ENCODE results near the gene TMEM235.
A peak's percentile ranks its signal among the peaks of the same experiment; 100 is the strongest.

TMEM235 gene

DNA sequence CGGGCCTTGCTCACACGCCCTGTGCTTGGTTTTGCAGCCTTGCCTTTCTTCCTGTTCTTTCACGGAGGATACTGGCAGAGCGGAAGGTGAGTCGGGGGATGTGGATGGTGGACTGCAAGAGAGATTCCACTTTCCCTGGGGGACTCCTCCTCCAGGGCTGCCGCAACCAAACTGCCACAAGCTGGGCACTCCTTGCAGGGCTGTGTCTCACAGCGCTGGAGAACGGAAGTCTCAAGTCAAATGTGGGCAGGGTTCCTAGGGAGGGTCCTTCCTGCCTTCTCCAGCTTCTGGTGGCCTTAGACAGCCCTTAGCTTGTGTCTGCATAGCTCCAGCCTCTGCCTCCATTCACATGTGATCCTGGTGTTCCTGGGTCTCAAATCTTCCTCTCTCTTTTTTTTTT lies 28.8 kb upstream of the TMEM235 start:
- Histone ChIP-seq H3K9ac (ENCODE audit: low read length) (no peak overlapping the region), H3K4me3 (ENCODE audit: low read depth, low read length) (no peak overlapping the region), H3K36me3 (ENCODE audit: control insufficient read depth, insufficient read depth, low read length) (peaks cover 37% of the 10 kb centered on the region), H3K4me1 (ENCODE audit: control insufficient read depth, insufficient read depth, low read length) (peaks cover 8% of the 10 kb centered on the region), H3K27me3 (ENCODE audit: control insufficient read depth, insufficient read depth, low read length) (no peaks in the 10 kb centered on the region), H3K9me3 (ENCODE audit: control insufficient read depth, insufficient read depth, low read depth, low read length) (no peaks in the 10 kb centered on the region), H3K27ac (ENCODE audit: low read depth, low read length) (no peak overlapping the region)

DNA sequence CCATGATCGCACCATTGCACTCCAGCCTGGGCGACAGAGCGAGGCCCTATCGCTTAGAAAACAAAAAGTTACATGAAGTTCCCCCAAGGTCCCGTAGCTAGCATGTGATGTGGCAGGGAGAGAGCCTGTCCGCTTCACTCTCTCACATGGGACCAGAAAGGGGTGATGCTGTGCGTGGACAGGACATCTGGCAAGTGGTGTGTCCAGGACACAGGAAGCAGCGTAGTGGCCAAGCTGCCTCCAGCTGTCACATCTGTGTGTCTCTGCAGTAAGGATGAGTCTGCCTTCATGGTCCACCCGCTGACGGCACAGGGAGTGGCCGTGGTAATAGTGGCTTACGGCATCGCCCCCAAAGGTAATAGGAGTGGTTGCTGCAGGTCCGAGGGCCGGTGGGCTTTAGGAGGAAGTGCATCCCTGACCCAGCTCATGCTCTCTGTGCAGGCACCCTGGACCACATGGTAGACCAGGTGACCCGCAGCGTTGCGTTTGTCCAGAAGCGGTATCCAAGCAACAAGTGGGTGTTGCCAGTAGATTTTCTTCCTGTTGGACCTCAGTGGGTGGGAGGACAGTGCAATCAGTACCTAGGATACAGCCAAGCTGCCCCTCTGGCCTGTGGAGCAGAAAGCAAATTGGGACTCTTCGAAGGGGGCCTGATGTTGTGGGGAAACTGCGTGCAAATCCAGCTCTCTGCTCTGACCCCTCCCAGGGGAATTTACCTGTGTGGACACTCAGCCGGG lies 26.9 kb upstream of the TMEM235 start:
- Histone ChIP-seq H3K36me3 (ENCODE audit: control insufficient read depth, insufficient read depth, low read length) (peaks cover 35% of the 10 kb centered on the region), H3K4me1 (ENCODE audit: control insufficient read depth, insufficient read depth, low read length) (peaks cover 5% of the 10 kb centered on the region; the same call in 1 of the 2 replicates), H3K27ac (ENCODE audit: low read depth, low read length) (no peak overlapping the region), H3K9ac (ENCODE audit: low read length) (no peak overlapping the region), H3K27me3 (ENCODE audit: control insufficient read depth, insufficient read depth, low read length) (no peaks in the 10 kb centered on the region), H3K4me3 (ENCODE audit: low read depth, low read length) (no peak overlapping the region), H3K9me3 (ENCODE audit: control insufficient read depth, insufficient read depth, low read depth, low read length) (no peaks in the 10 kb centered on the region)

DNA sequence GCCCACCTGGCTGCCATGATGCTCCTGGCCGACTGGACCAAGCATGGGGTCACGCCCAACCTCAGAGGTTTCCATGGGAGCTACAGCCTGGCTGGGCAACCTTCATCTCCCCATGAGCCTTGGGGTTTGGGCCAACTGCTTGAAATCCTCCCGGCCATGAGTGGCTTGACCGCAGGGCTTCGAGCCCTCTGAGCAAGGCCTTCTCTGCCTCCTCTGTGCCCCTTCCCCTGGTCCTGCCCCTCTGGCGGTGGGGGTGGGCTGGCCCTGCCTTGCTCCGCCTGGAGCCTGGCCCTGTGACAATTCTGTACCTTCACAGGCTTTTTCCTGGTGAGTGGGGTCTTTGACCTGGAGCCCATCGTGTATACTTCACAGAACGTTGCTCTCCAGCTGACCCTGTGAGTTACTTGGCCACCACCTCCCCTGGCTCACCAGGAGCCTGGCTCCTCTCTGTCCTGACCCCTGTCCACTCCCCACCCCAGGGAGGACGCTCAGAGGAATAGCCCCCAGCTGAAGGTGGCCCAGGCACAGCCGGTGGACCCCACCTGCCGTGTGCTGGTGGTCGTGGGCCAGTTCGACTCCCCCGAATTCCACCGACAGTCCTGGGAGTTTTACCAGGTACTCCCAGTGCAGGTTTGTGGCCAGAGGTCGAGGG lies 26.2 kb upstream of the TMEM235 start:
- Histone ChIP-seq H3K9me3 (ENCODE audit: control insufficient read depth, insufficient read depth, low read depth, low read length) (no peaks in the 10 kb centered on the region), H3K27ac (ENCODE audit: low read depth, low read length) (no peak overlapping the region), H3K36me3 (ENCODE audit: control insufficient read depth, insufficient read depth, low read length) (peaks cover 32% of the 10 kb centered on the region), H3K9ac (ENCODE audit: low read length) (no peak overlapping the region), H3K4me1 (ENCODE audit: control insufficient read depth, insufficient read depth, low read length) (peaks cover 5% of the 10 kb centered on the region; the same call in 1 of the 2 replicates), H3K27me3 (ENCODE audit: control insufficient read depth, insufficient read depth, low read length) (no peaks in the 10 kb centered on the region), H3K4me3 (ENCODE audit: low read depth, low read length) (no peak overlapping the region)

DNA sequence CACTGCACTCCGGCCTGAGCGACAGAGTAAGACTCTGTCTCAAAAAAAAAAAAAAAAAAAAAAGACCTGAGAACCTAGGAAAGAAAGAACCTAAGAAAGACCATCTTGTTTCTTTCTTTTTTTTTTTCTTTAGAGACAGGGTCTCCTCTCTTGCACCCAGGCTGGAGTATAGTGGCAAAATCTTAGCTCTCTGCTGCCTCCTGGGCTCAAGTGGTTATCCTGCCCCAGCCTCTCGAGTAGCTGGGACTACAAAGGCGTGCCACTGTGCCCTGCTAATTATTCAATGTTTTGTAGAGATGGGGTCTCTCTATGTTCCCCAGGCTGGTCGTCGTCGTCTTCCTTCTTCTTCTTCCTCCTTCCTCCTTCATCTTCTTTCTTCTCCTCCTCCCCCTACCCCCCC lies 25.1 kb upstream of the TMEM235 start:
- H3K9ac ChIP-seq (ENCODE audit: low read length) = no peak overlapping the region
- peaks cover 32% of the 10 kb centered on the region for H3K36me3 ChIP-seq (ENCODE audit: control insufficient read depth, insufficient read depth, low read length)
- H3K27me3 ChIP-seq (ENCODE audit: control insufficient read depth, insufficient read depth, low read length) = no peaks in the 10 kb centered on the region
- H3K4me3 ChIP-seq (ENCODE audit: low read depth, low read length) = no peak overlapping the region
- H3K9me3 ChIP-seq (ENCODE audit: control insufficient read depth, insufficient read depth, low read depth, low read length) = no peaks in the 10 kb centered on the region
- no peaks in the 10 kb centered on the region for H3K4me1 ChIP-seq (ENCODE audit: control insufficient read depth, insufficient read depth, low read length)
- no peak overlapping the region for H3K27ac ChIP-seq (ENCODE audit: low read depth, low read length)

DNA sequence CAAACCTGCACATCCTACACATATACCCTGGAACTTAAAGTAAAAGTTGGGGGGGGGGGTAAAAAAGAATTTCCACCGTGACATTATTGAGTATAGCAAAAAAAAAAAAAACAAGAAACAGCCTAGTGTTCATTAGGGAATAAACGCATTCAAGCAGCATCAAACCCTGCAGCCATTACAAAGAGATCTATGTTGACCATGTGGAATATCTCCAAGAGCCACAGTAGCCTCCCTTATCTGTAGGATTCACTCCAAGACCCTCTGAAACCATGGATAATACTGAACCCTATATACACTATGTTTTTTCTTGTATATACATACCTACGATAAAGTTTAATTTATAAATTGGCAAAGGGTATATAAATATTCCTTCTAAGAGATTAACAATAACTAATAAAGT lies 22.9 kb upstream of the TMEM235 start:
- H3K36me3 ChIP-seq (ENCODE audit: control insufficient read depth, insufficient read depth, low read length) = peaks cover 25% of the 10 kb centered on the region
- H3K4me3 ChIP-seq (ENCODE audit: low read depth, low read length) = no peak overlapping the region

DNA sequence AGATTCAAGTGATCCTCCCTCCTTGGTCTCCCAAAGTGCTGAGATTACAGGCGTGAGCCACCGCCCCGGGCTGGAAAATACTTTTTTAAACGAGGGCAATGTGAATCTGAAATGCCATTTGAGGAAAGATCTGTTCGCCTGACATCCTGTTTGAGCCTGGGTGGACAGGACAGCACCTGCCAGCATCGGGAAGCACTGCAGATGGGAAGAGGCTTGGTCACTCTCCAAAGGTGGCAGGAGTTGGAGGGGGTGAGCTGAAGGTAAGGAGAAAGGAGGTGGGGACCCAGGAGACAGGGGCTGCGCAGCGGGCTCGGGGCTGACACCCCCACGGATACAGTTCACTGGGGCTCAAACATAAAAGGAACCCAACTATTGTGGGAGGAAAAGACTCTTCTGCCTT lies 21.3 kb upstream of the TMEM235 start:
- H3K27me3 ChIP-seq (ENCODE audit: control insufficient read depth, insufficient read depth, low read length) = no peaks in the 10 kb centered on the region
- peaks cover 12% of the 10 kb centered on the region for H3K36me3 ChIP-seq (ENCODE audit: control insufficient read depth, insufficient read depth, low read length)
- no peaks in the 10 kb centered on the region for H3K9me3 ChIP-seq (ENCODE audit: control insufficient read depth, insufficient read depth, low read depth, low read length)
- 0 out of 2 replicates have a peak, but pooled peaks cover 4% of the 10 kb centered on the region for H3K4me1 ChIP-seq (ENCODE audit: control insufficient read depth, insufficient read depth, low read length)
- H3K4me3 ChIP-seq (ENCODE audit: low read depth, low read length) = no peak overlapping the region
- H3K27ac ChIP-seq (ENCODE audit: low read depth, low read length) = no peak overlapping the region
- no peak overlapping the region for H3K9ac ChIP-seq (ENCODE audit: low read length)

More for the DNA sequence above, 22.9 kb upstream of the TMEM235 start:
- Histone ChIP-seq H3K4me1 (ENCODE audit: control insufficient read depth, insufficient read depth, low read length) (no peaks in the 10 kb centered on the region), H3K27ac (ENCODE audit: low read depth, low read length) (no peak overlapping the region), H3K9ac (ENCODE audit: low read length) (no peak overlapping the region), H3K9me3 (ENCODE audit: control insufficient read depth, insufficient read depth, low read depth, low read length) (no peaks in the 10 kb centered on the region), H3K27me3 (ENCODE audit: control insufficient read depth, insufficient read depth, low read length) (no peaks in the 10 kb centered on the region)

DNA sequence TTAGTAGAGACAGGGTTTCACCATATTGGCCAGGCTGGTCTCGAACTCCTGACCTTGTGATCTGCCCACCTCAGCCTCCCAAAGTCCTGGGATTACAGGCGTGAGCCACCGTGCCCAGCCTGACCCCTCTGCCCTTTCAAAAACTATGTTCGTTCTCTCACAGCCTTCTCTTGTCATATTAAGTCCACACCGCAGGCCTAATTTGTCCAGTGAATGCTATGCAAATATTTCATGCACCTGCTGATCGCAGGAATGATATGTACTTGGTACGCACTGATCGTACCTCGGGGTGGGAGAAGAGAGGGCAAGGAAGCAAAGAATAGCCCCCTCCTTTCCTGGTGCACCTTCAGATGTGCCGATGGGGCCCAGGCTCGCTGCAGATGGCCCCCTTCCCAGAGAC lies 20.4 kb upstream of the TMEM235 start:
- peaks cover 9% of the 10 kb centered on the region; the same call in 1 of the 2 replicates for H3K4me1 ChIP-seq (ENCODE audit: control insufficient read depth, insufficient read depth, low read length)

DNA sequence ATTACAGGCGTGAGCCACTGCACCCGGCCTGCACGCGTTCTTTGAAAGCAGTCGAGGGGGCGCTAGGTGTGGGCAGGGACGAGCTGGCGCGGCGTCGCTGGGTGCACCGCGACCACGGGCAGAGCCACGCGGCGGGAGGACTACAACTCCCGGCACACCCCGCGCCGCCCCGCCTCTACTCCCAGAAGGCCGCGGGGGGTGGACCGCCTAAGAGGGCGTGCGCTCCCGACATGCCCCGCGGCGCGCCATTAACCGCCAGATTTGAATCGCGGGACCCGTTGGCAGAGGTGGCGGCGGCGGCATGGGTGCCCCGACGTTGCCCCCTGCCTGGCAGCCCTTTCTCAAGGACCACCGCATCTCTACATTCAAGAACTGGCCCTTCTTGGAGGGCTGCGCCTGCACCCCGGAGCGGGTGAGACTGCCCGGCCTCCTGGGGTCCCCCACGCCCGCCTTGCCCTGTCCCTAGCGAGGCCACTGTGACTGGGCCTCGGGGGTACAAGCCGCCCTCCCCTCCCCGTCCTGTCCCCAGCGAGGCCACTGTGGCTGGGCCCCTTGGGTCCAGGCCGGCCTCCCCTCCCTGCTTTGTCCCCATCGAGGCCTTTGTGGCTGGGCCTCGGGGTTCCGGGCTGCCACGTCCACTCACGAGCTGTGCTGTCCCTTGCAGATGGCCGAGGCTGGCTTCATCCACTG lies 17.3 kb upstream of the TMEM235 start, which contains the start of gene BIRC5:
Gene BIRC5, plus strand, starts transcription at position 238 of the 690 bp plus-strand sequence. Its CDS starts 64 bp downstream, at position 302.
- Histone ChIP-seq H3K4me3 (ENCODE audit: low read depth, low read length) (peak within 1 kb of the TSS; percentile 96), H3K27ac (ENCODE audit: low read depth, low read length) (peak within 1 kb of the TSS; percentile 76; the same call in 1 of the 2 replicates), H3K36me3 (ENCODE audit: control insufficient read depth, insufficient read depth, low read length) (peaks cover 17% of the 10 kb centered on the region), H3K4me1 (ENCODE audit: control insufficient read depth, insufficient read depth, low read length) (peaks cover 9% of the 10 kb centered on the region; the same call in 1 of the 2 replicates), H3K27me3 (ENCODE audit: control insufficient read depth, insufficient read depth, low read length) (no peaks in the 10 kb centered on the region), H3K9me3 (ENCODE audit: control insufficient read depth, insufficient read depth, low read depth, low read length) (no peaks in the 10 kb centered on the region), H3K9ac (ENCODE audit: low read length) (peak within 1 kb of the TSS; percentile 94)

More for the DNA sequence above, 20.4 kb upstream of the TMEM235 start:
- Histone ChIP-seq H3K27ac (ENCODE audit: low read depth, low read length) (no peak overlapping the region), H3K9ac (ENCODE audit: low read length) (no peak overlapping the region), H3K9me3 (ENCODE audit: control insufficient read depth, insufficient read depth, low read depth, low read length) (no peaks in the 10 kb centered on the region), H3K4me3 (ENCODE audit: low read depth, low read length) (no peak overlapping the region), H3K27me3 (ENCODE audit: control insufficient read depth, insufficient read depth, low read length) (no peaks in the 10 kb centered on the region), H3K36me3 (ENCODE audit: control insufficient read depth, insufficient read depth, low read length) (peaks cover 5% of the 10 kb centered on the region; the same call in 1 of the 2 replicates)

DNA sequence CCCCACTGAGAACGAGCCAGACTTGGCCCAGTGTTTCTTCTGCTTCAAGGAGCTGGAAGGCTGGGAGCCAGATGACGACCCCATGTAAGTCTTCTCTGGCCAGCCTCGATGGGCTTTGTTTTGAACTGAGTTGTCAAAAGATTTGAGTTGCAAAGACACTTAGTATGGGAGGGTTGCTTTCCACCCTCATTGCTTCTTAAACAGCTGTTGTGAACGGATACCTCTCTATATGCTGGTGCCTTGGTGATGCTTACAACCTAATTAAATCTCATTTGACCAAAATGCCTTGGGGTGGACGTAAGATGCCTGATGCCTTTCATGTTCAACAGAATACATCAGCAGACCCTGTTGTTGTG lies 16.7 kb upstream of the TMEM235 start:
- Histone ChIP-seq H3K27me3 (ENCODE audit: control insufficient read depth, insufficient read depth, low read length) (no peaks in the 10 kb centered on the region), H3K4me3 (ENCODE audit: low read depth, low read length) (peak overlapping the region; percentile 96), H3K4me1 (ENCODE audit: control insufficient read depth, insufficient read depth, low read length) (peaks cover 12% of the 10 kb centered on the region; the same call in 1 of the 2 replicates), H3K9ac (ENCODE audit: low read length) (peak overlapping the region; percentile 94), H3K9me3 (ENCODE audit: control insufficient read depth, insufficient read depth, low read depth, low read length) (no peaks in the 10 kb centered on the region), H3K27ac (ENCODE audit: low read depth, low read length) (peak overlapping the region; percentile 76; the same call in 1 of the 2 replicates), H3K36me3 (ENCODE audit: control insufficient read depth, insufficient read depth, low read length) (peaks cover 22% of the 10 kb centered on the region)

DNA sequence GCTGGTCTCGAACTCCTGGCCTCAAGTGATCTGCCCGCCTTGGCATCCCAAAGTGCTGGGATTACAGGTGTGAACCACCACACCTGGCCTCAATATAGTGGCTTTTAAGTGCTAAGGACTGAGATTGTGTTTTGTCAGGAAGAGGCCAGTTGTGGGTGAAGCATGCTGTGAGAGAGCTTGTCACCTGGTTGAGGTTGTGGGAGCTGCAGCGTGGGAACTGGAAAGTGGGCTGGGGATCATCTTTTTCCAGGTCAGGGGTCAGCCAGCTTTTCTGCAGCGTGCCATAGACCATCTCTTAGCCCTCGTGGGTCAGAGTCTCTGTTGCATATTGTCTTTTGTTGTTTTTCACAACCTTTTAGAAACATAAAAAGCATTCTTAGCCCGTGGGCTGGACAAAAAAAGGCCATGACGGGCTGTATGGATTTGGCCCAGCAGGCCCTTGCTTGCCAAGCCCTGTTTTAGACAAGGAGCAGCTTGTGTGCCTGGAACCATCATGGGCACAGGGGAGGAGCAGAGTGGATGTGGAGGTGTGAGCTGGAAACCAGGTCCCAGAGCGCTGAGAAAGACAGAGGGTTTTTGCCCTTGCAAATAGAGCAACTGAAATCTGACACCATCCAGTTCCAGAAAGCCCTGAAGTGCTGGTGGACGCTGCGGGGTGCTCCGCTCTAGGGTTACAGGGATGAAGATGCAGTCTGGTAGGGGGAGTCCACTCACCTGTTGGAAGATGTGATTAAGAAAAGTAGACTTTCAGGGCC lies 11.9 kb upstream of the TMEM235 start:
- Histone ChIP-seq H3K27ac (ENCODE audit: low read depth, low read length) (no peak overlapping the region), H3K9me3 (ENCODE audit: control insufficient read depth, insufficient read depth, low read depth, low read length) (no peaks in the 10 kb centered on the region), H3K27me3 (ENCODE audit: control insufficient read depth, insufficient read depth, low read length) (no peaks in the 10 kb centered on the region), H3K4me3 (ENCODE audit: low read depth, low read length) (no peak overlapping the region), H3K9ac (ENCODE audit: low read length) (no peak overlapping the region), H3K4me1 (ENCODE audit: control insufficient read depth, insufficient read depth, low read length) (peaks cover 15% of the 10 kb centered on the region; the same call in 1 of the 2 replicates), H3K36me3 (ENCODE audit: control insufficient read depth, insufficient read depth, low read length) (peaks cover 61% of the 10 kb centered on the region)
